PFSK-1 (cell line): ENCODE data around the gene HDDC3.

ENCODE experiments used
- FOXP2 ChIP-seq: optimal IDR thresholded peaks from 2 replicates; pipeline ENCODE3; 2011; ENCODE audit warnings: borderline replicate concordance, control low read depth, inconsistent platforms; ENCODE audit not compliant: insufficient read depth; ENCODE audit errors: extremely low read length, extremely low read depth
- POLR2AphosphoS5 ChIP-seq: IDR thresholded peaks from 2 replicates; pipeline ENCODE4 v1.6.1; 2012; ENCODE audit warnings: low read depth, mild to moderate bottlenecking, control low read depth, low read length, moderate library complexity
- SIN3A ChIP-seq: IDR thresholded peaks from 2 replicates; pipeline ENCODE4 v1.6.1; 2012; ENCODE audit warnings: mild to moderate bottlenecking, low read length, moderate library complexity, borderline replicate concordance; ENCODE audit not compliant: insufficient read depth
- TAF1 ChIP-seq: IDR thresholded peaks from 2 replicates; pipeline ENCODE4 v1.6.1; 2012; ENCODE audit warnings: low read length, control low read depth, borderline replicate concordance; ENCODE audit not compliant: insufficient read depth
- TF ChIP-seq, protein P1 (sequence below), 2 experiments: IDR thresholded peaks; 2 replicates each; pipeline versions ENCODE4 v1.6.1 to v1.8.0; 2011 to 2012; ENCODE audit warnings: low read depth in 2 of 2, low read length in 2 of 2, control low read depth in 1 of 2, inconsistent platforms in 1 of 2, mild to moderate bottlenecking in 1 of 2, moderate library complexity in 1 of 2; ENCODE audit not compliant: insufficient read depth in 1 of 2

HDDC3 gene

GRCh38 chr15:90934256-90934948, 2.1 kb upstream of the HDDC3 start:
- peak; percentile 10; the same call in 1 of the 2 replicates for TF ChIP-seq TAF1
- TF ChIP-seq FOXP2, result peak; percentile 42
- TF ChIP-seq, protein P1, sequence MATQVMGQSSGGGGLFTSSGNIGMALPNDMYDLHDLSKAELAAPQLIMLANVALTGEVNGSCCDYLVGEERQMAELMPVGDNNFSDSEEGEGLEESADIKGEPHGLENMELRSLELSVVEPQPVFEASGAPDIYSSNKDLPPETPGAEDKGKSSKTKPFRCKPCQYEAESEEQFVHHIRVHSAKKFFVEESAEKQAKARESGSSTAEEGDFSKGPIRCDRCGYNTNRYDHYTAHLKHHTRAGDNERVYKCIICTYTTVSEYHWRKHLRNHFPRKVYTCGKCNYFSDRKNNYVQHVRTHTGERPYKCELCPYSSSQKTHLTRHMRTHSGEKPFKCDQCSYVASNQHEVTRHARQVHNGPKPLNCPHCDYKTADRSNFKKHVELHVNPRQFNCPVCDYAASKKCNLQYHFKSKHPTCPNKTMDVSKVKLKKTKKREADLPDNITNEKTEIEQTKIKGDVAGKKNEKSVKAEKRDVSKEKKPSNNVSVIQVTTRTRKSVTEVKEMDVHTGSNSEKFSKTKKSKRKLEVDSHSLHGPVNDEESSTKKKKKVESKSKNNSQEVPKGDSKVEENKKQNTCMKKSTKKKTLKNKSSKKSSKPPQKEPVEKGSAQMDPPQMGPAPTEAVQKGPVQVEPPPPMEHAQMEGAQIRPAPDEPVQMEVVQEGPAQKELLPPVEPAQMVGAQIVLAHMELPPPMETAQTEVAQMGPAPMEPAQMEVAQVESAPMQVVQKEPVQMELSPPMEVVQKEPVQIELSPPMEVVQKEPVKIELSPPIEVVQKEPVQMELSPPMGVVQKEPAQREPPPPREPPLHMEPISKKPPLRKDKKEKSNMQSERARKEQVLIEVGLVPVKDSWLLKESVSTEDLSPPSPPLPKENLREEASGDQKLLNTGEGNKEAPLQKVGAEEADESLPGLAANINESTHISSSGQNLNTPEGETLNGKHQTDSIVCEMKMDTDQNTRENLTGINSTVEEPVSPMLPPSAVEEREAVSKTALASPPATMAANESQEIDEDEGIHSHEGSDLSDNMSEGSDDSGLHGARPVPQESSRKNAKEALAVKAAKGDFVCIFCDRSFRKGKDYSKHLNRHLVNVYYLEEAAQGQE (IDR thresholded peaks at IDR 0.05; ENCODE audit: insufficient read depth in 1 of 2, low read depth in 2 of 2, low read length in 2 of 2), result no peak
- no peak for TF ChIP-seq POLR2AphosphoS5
- no peak for TF ChIP-seq SIN3A

- TF ChIP-seq FOXP2 (no peak), POLR2AphosphoS5 (no peak), TAF1 (no peak), SIN3A (no peak)
- TF ChIP-seq, protein P1 (IDR thresholded peaks at IDR 0.05; ENCODE audit: insufficient read depth in 1 of 2, low read depth in 2 of 2, low read length in 2 of 2), result no peak
Observed at GRCh38 chr15:90933301-90933700, 952 bp upstream of the HDDC3 start.

- TF ChIP-seq, protein P1 (IDR thresholded peaks at IDR 0.05; ENCODE audit: insufficient read depth in 1 of 2, low read depth in 2 of 2, low read length in 2 of 2), result no peak; a peak in 1 of 4 replicates
- no peak for TF ChIP-seq SIN3A
- no peak for TF ChIP-seq TAF1
- no peak for TF ChIP-seq POLR2AphosphoS5
- TF ChIP-seq FOXP2, result no peak
Observed at GRCh38 chr15:90932660-90932991, 277 bp upstream of the HDDC3 start.

- TF ChIP-seq, protein P1 (IDR thresholded peaks at IDR 0.05; ENCODE audit: insufficient read depth in 1 of 2, low read depth in 2 of 2, low read length in 2 of 2), result no peak
- TF ChIP-seq TAF1, result no peak
- TF ChIP-seq FOXP2, result no peak
- no peak for TF ChIP-seq SIN3A
- TF ChIP-seq POLR2AphosphoS5, result no peak
Observed at GRCh38 chr15:90931575-90931827, 848 bp downstream of the HDDC3 start.

DNA sequence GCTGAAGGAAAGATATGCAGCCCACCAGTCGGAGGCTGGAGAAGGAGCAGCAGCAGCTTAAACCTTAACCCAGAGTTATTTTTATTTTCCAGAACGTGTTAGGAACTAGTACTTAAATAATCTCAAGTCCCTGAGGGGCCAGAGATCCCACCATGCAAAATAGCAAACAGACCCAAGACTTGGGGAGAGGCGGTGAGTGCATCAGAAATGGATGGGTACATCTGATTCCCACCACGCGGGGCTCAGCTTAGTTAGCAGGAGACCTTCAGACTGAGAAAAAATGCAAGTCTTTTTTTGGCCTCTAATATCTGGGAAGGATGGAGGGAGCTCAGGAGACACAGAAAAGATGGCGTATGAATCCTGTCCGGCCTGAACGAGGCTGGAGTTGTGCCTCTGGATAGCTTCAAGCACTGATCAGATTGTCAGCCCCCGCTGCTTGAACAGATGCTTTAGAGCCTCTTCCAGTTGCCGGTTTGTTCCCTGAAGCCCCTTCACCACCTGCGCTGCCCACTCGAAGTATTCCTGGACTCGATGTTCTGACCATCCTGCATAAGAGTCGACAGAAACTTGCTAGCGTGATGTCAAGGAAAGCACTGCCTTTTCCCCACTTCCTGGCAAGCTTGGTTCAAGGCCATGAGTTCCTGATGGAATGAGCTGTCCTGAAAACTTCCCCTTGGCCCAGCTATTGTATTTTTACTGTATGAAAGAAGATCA, 1.3 kb downstream of the HDDC3 start:
- no peak for TF ChIP-seq POLR2AphosphoS5
